Inflammatory macrophage (primary cell): ENCODE results near the gene INTS13.
"Not testable (repeated sequence)": the region's sequence is repeated elsewhere in the genome, so short reads cannot be mapped to it uniquely, and the experiment has no call there.

Experiments used
- DNase-seq, 2 donors: peaks; one replicate each; pipeline ENCODE4 v3.0.0-alpha.2; 2020 to 2022

INTS13 gene

DNA sequence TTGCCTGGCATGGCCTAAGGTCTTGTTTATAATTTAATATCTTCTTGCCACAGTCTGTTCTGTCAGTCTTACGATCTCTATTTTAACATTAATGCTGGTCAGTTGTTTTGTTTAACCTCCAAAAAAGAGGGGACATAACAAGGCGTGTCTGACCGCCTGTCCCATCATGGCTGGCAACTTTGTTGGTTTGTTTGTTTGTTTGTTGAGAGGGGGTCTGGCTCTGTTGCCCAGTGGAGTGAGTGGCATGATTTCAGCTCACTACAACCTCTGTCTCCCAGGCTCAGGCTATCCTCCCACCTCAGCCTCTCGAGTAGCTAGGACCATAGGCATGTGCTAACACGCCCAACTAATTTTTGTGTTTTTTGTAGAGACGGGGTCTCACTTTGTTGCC is 68.7 kb downstream of the INTS13 start:
- no peak for DNase-seq

DNA sequence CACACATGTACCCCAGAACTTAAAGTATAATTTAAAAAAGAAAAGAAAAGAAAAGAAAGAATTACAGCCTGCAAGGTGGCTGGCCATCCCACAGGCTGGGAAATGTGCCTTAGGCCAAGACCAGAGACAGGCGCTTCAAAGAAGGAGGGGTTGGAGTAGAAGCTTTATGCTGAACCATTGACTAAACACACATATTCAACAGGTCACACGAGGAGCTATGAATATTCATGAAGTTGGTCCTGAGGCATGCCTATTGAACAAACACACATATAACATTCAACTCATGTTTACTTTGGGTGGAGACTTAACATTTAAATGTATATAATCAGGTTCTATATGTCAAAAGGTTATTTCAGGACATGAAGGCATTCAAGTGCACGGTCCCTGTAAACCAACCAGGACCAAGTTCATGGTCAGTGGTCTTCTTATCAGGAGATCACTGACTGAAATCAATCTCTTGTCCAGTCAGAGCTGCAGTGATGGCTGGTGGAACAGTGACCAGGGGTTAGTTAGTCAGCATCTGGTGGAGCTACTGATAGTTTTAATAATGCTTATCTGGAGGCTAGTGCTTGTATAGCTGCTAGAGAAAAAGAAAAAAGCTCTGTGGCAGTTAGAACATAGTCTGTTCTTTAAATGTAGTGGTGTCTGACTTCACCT is 69.2 kb downstream of the INTS13 start:
- no peak for DNase-seq

DNA sequence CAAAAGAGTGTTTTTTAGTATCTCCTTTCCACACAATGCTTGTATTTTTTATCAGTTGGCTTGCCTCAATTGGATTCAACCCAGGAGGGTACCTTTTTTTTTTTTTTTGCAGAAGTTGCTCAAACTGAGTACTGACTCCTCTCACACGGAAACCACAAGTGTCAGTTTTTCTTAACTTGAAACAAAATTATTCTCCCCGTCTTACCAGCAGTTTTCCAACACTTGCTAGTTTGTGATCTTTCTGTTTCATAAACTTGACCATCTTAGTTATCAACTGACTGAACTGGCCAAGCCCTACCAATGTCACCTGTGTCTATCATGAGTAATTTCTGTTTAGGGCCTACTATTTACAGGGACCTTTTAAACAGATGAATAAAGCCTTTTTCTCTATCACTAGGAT is 70.7 kb downstream of the INTS13 start:
- DNase-seq, result peak; percentile 13 to 36

DNA sequence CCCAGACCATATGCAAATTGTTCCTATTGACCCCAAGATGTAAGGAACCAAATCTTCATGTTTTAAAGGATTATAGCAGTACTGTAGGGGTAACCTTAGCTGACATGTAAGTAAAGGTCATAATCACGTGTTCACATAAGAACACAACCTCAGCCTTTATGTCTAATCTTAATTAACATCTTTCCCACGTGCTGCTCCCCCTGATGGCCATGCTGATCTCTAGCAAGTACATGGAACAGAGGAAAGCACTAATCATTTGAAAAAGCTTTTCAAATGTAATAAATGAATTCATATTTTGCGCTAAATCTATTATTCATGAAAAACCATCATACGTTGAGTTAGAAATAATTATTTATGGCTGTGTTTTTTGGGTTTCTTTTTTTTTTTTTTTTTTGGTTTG is 74.3 kb downstream of the INTS13 start:
- DNase-seq, result no peak

DNA sequence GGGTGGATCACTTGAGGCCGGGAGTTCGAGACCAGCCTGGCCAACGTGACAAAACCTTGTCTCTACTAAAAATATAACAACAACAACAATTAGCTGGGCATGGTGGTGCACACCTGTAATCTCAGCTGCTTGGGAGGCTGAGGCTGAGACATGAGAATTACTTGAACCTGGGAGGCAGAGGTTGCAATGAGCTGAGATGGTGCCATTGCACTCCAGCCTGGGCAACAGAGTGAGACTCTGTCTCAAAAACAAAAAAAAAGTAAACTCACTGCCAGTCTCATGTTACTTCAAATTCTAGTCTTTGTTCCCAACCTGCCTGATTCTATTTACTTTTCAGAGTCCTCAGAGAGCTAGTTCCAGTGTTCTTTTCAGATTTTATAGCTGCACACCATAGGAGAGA is 75.0 kb downstream of the INTS13 start:
- not testable (repeated sequence) for DNase-seq

DNA sequence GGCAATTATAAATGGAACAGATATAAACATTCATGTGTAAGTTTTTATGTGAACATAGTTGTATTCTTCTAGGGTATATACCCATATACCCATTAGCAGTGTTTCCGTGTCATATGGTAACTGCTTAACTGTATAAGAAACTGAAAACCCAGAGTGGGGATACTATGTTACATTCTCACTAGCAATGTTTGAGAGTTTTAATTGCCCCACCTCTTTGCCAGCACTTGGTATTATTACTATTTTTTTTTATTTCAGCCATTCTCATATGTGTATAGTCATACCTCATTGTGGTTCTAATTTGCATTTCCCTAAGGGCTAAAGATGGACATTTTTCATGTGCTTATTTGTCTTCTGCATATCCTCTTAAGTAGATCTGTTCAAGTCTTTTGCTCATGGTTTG is 76.1 kb downstream of the INTS13 start:
- DNase-seq, result no peak

DNA sequence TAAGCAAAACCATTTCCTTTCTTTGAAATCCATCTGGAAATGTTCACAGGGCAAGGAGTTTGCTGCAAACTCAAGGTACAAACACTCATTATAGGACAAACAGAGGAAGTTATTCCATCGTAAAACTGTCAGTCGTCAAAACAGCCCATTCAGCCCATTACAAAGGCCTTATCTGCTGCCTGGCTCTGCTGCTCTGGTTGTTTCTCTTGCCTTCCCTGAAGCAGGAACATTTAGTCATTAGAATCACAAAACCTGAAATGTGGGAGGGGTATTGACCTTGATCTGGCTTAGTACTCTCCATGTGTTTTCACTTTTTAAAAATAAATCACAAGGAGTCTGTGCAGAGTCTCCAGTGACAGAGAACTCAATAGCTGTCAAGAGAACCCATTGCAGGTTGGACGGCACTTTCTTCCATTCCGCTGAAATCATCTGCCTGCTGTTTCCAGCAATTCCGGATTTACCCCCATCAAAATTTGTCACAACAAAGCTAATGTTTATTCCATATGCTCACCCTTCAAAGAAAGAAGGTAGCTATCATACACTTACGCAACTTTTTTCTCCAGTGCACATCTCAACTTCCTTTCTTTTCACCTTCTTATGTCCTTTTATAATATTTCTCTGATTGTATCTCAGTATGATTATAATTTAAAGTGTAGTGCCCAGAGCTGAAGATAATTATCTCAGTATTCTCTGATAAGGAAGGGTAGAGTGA is 80.2 kb downstream of the INTS13 start:
- DNase-seq, result no peak

DNA sequence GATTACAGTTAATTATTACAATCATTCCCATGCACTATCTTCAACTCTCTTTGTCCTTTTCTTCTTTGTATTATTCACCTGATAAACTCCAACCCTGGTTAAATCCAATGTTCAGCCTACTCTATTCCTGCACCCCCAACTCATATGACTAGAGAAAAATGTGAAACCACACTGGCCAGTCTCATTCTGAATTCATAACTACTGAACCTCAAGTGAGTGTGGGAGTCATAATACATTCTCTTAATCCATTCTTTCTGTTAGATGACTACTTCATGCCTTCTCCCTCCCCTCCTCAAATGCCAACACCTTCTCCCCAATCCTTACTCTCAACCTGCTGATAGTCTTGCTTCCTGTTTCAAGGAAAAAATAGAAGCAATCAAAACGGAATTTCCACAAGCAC is 82.4 kb downstream of the INTS13 start:
- no peak for DNase-seq
